PC-9 (cell line): ENCODE data around the gene FAM120A.

Experiments used
- CTCF ChIP-seq: fragments of 200-600 bp; sonication (generic); conservative IDR thresholded peaks from 2 replicates; pipeline ENCODE4 v1.6.1; 2017; ENCODE audit warnings: mixed run types, antibody characterized with exemption, mild to moderate bottlenecking, moderate library complexity
- EZH2 ChIP-seq: fragments of 200-600 bp; sonication (generic); IDR thresholded peaks from 2 replicates; pipeline ENCODE4 v1.8.0; 2017; ENCODE audit warnings: antibody characterized with exemption, low read depth

GRCh38 chr9:93573516-93573828 is 122.0 kb downstream of the FAM120A start:
- TF ChIP-seq CTCF (no peak), EZH2 (no peak)
